ENCODE data around the gene ZNF274.
"Not testable (repeated sequence)": the region's sequence is repeated elsewhere in the genome, so short reads cannot be mapped to it uniquely, and the experiment has no call there.

ZNF274 gene

DNA sequence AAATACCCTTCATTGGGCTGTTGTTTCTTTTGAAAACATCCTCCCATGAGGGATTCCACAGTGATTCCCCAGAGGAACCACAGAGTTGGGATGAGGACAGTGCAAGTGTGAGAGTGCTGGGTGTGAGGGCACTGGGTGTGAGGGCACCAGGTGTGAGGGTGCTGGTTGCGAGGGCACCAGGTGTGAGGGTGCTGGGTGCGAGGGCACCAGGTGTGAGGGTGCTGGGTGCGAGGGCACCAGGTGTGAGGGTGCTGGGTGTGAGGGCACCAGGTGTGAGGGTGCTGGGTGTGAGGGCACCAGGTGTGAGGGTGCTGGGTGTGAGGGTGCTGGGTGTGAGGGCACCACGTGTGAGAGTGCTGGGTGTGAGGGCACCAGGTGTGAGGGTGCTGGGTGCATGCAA, 75.4 kb downstream of the ZNF274 start:
- H3K4me1 ChIP-seq (ENCODE audit: control insufficient read depth, insufficient read depth, low read depth, low read length); H4K91ac ChIP-seq (ENCODE audit: low read length); H3K4me2 ChIP-seq (ENCODE audit: low read length, poor library complexity, severe bottlenecking); H2AFZ ChIP-seq (ENCODE audit: low read depth, low read length); H4K8ac ChIP-seq (ENCODE audit: low read length); H3K27me3 ChIP-seq (ENCODE audit: control insufficient read depth in 1 of 2, insufficient read depth in 1 of 2, low read length in 2 of 2); H3K18ac ChIP-seq (ENCODE audit: low read depth in 1 of 2, low read length in 2 of 2); H3K14ac ChIP-seq (ENCODE audit: low read length in 2 of 2); H3K4ac ChIP-seq (ENCODE audit: low read depth in 1 of 2, low read length in 2 of 2); H3K23ac ChIP-seq (ENCODE audit: low read length in 2 of 2); H2BK120ac ChIP-seq (ENCODE audit: low read depth, low read length); H2BK12ac ChIP-seq (ENCODE audit: low read length in 2 of 2); H2BK5ac ChIP-seq (ENCODE audit: low read depth, low read length, poor library complexity, severe bottlenecking); H2BK15ac ChIP-seq (ENCODE audit: low read depth, poor library complexity, severe bottlenecking); DNase-seq; H3K9ac ChIP-seq (ENCODE audit: low read length); H2AK5ac ChIP-seq (ENCODE audit: low read length, severe bottlenecking); H3K27ac ChIP-seq (ENCODE audit: low read length, poor library complexity, severe bottlenecking): not testable (repeated sequence)
- Histone ChIP-seq H3K79me1 (replicated peaks; ENCODE audit: low read length, poor library complexity, severe bottlenecking) (peaks cover 31% of the 10 kb centered on the region), H3K9me3 (ENCODE audit: control insufficient read depth, low read length) (peaks cover 98% of the 10 kb centered on the region), H3K4me3 (ENCODE audit: insufficient read depth in 1 of 2, low read depth in 1 of 2, low read length in 2 of 2) (peak overlapping the region in 1 of 2 experiments; percentile 66), H3K36me3 (ENCODE audit: control insufficient read depth in 1 of 2, insufficient read depth in 2 of 2, low read depth in 1 of 2, low read length in 2 of 2) (peaks cover 83 to 92% of the 10 kb centered on the region in 2 experiments)
- 88% methylated on average over 3 of the region's 4 CpGs for WGBS

DNA sequence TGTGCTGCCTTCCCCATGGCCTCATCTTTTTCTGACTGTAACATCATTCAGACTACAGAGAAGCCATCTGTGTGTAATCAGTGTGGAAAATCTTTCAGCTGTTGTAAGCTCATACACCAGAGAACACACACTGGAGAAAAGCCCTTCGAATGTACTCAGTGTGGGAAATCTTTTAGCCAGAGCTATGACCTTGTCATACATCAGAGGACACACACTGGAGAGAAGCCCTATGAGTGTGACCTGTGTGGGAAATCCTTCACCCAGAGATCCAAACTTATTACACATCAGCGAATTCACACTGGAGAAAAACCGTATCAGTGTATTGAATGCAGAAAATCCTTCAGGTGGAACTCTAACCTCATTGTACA, 78.7 kb downstream of the ZNF274 start:
- Histone ChIP-seq H4K91ac (ENCODE audit: low read length) (no peak overlapping the region), H3K36me3 (ENCODE audit: control insufficient read depth in 1 of 2, insufficient read depth in 2 of 2, low read depth in 1 of 2, low read length in 2 of 2) (peaks cover 81 to 86% of the 10 kb centered on the region in 2 experiments), H3K27ac (ENCODE audit: low read length, poor library complexity, severe bottlenecking) (no peak overlapping the region), H3K9me3 (ENCODE audit: control insufficient read depth, low read length) (peaks cover 100% of the 10 kb centered on the region), H2BK12ac (ENCODE audit: low read length in 2 of 2) (no peak overlapping the region), H3K4me1 (ENCODE audit: control insufficient read depth, insufficient read depth, low read depth, low read length) (no peaks in the 10 kb centered on the region), H3K27me3 (ENCODE audit: control insufficient read depth in 1 of 2, insufficient read depth in 1 of 2, low read length in 2 of 2) (no peaks in the 10 kb centered on the region), H3K4me3 (ENCODE audit: insufficient read depth in 1 of 2, low read depth in 1 of 2, low read length in 2 of 2) (peak overlapping the region in 1 of 2 experiments; percentile 63), H3K14ac (ENCODE audit: low read length in 2 of 2) (no peak overlapping the region), H3K9ac (ENCODE audit: low read length) (no peak overlapping the region), H2BK5ac (ENCODE audit: low read depth, low read length, poor library complexity, severe bottlenecking) (no peak overlapping the region), H3K18ac (ENCODE audit: low read depth in 1 of 2, low read length in 2 of 2) (no peak overlapping the region), H2BK15ac (ENCODE audit: low read depth, poor library complexity, severe bottlenecking) (no peak overlapping the region), H2AK5ac (ENCODE audit: low read length, severe bottlenecking) (no peak overlapping the region), H2BK120ac (ENCODE audit: low read depth, low read length) (no peak overlapping the region), H3K79me1 (replicated peaks; ENCODE audit: low read length, poor library complexity, severe bottlenecking) (peaks cover 26% of the 10 kb centered on the region), H3K4ac (ENCODE audit: low read depth in 1 of 2, low read length in 2 of 2) (no peak overlapping the region), H3K23ac (ENCODE audit: low read length in 2 of 2) (no peak overlapping the region), H2AFZ (ENCODE audit: low read depth, low read length) (no peak overlapping the region), H3K4me2 (ENCODE audit: low read length, poor library complexity, severe bottlenecking) (no peak overlapping the region), H4K8ac (ENCODE audit: low read length) (no peak overlapping the region)
- DNase-seq = no peak
- WGBS = 96% methylated on average over 3 of the region's 3 CpGs

DNA sequence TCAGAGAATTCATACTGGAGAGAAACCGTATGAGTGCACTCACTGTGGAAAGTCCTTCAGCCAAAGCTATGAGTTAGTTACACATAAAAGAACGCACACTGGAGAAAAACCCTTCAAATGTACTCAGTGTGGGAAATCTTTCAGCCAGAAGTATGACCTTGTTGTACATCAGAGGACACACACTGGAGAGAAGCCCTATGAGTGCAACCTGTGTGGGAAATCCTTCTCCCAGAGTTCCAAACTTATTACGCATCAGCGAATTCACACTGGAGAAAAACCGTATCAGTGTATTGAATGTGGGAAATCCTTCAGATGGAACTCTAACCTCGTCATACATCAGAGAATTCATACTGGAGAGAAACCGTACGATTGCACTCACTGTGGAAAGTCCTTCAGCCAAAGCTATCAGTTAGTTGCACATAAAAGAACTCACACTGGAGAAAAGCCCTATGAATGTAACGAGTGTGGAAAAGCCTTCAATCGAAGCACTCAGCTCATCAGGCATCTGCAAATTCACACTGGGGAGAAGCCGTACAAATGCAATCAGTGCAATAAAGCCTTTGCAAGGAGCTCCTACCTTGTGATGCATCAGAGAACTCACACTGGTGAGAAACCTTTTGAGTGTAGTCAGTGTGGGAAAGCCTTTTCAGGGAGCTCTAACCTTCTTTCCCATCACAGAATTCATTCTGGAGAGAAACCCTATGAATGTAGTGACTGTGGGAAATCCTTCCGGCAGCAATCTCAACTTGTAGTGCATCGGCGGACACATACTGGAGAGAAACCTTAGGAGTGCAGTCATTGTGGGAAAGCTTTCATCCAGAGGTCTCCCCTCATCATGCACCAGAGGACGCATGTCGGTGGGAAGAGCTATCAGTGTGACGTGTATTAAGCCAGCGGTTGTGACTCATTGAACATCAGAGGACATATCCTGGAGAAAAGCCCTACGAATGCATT, 79.4 kb downstream of the ZNF274 start:
- WGBS = 96% methylated on average over 19 of the region's 19 CpGs
- H3K4me1 ChIP-seq (ENCODE audit: control insufficient read depth, insufficient read depth, low read depth, low read length) = no peaks in the 10 kb centered on the region
- no peak overlapping the region for H2BK120ac ChIP-seq (ENCODE audit: low read depth, low read length)

DNA sequence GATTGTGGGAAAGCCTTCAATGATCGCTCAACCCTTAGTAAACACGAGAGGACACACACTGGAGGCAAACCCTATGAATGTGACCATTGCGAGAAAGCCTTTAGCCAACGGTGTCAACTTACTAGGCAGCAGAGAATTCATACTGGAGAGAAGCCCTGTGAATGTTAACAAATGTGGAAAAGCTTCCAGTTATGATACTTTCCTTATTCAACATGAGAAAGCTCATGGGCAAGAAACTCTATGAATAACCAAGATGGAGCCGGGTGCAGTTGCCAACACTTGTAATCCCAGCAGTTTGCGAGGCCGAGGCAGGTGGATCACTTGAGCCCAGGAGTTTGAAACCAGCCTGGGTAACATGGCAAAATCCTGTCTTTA, 80.0 kb downstream of the ZNF274 start:
- no peaks in the 10 kb centered on the region for H3K4me1 ChIP-seq (ENCODE audit: control insufficient read depth, insufficient read depth, low read depth, low read length)
- H4K91ac ChIP-seq (ENCODE audit: low read length) = no peak overlapping the region
- peaks cover 21% of the 10 kb centered on the region for H3K79me1 ChIP-seq (replicated peaks; ENCODE audit: low read length, poor library complexity, severe bottlenecking)
- H3K18ac ChIP-seq (ENCODE audit: low read depth in 1 of 2, low read length in 2 of 2) = no peak overlapping the region
- H2BK120ac ChIP-seq (ENCODE audit: low read depth, low read length) = no peak overlapping the region
- no peak overlapping the region for H2AFZ ChIP-seq (ENCODE audit: low read depth, low read length)
- H3K27me3 ChIP-seq (ENCODE audit: control insufficient read depth in 1 of 2, insufficient read depth in 1 of 2, low read length in 2 of 2) = no peaks in the 10 kb centered on the region
- H2BK5ac ChIP-seq (ENCODE audit: low read depth, low read length, poor library complexity, severe bottlenecking) = no peak overlapping the region
- H3K4ac ChIP-seq (ENCODE audit: low read depth in 1 of 2, low read length in 2 of 2) = no peak overlapping the region
- no peak overlapping the region for H3K4me2 ChIP-seq (ENCODE audit: low read length, poor library complexity, severe bottlenecking)
- H3K9me3 ChIP-seq (ENCODE audit: control insufficient read depth, low read length) = peaks cover 95% of the 10 kb centered on the region
- peak overlapping the region in 1 of 2 experiments; percentile 63 for H3K4me3 ChIP-seq (ENCODE audit: insufficient read depth in 1 of 2, low read depth in 1 of 2, low read length in 2 of 2)
- H3K9ac ChIP-seq (ENCODE audit: low read length) = no peak overlapping the region
- no peak overlapping the region for H3K14ac ChIP-seq (ENCODE audit: low read length in 2 of 2)
- no peak for DNase-seq
- H2AK5ac ChIP-seq (ENCODE audit: low read length, severe bottlenecking) = no peak overlapping the region
- no peak overlapping the region for H2BK15ac ChIP-seq (ENCODE audit: low read depth, poor library complexity, severe bottlenecking)
- H3K23ac ChIP-seq (ENCODE audit: low read length in 2 of 2) = no peak overlapping the region
- WGBS = 97% methylated on average over 7 of the region's 7 CpGs
- H4K8ac ChIP-seq (ENCODE audit: low read length) = no peak overlapping the region
- H3K36me3 ChIP-seq (ENCODE audit: control insufficient read depth in 1 of 2, insufficient read depth in 2 of 2, low read depth in 1 of 2, low read length in 2 of 2) = peaks cover 74 to 77% of the 10 kb centered on the region in 2 experiments
- H2BK12ac ChIP-seq (ENCODE audit: low read length in 2 of 2) = no peak overlapping the region
- no peak overlapping the region for H3K27ac ChIP-seq (ENCODE audit: low read length, poor library complexity, severe bottlenecking)

More for the DNA sequence above, 79.4 kb downstream of the ZNF274 start:
- no peak overlapping the region for H3K4ac ChIP-seq (ENCODE audit: low read depth in 1 of 2, low read length in 2 of 2)
- no peak overlapping the region for H2BK15ac ChIP-seq (ENCODE audit: low read depth, poor library complexity, severe bottlenecking)
- H3K79me1 ChIP-seq (replicated peaks; ENCODE audit: low read length, poor library complexity, severe bottlenecking) = peaks cover 26% of the 10 kb centered on the region
- no peak overlapping the region for H2AFZ ChIP-seq (ENCODE audit: low read depth, low read length)
- H3K27ac ChIP-seq (ENCODE audit: low read length, poor library complexity, severe bottlenecking) = no peak overlapping the region
- no peak overlapping the region for H3K4me2 ChIP-seq (ENCODE audit: low read length, poor library complexity, severe bottlenecking)
- no peaks in the 10 kb centered on the region for H3K27me3 ChIP-seq (ENCODE audit: control insufficient read depth in 1 of 2, insufficient read depth in 1 of 2, low read length in 2 of 2)
- H4K91ac ChIP-seq (ENCODE audit: low read length) = no peak overlapping the region
- no peak overlapping the region for H3K9ac ChIP-seq (ENCODE audit: low read length)
- H3K14ac ChIP-seq (ENCODE audit: low read length in 2 of 2) = no peak overlapping the region
- no peak overlapping the region for H3K18ac ChIP-seq (ENCODE audit: low read depth in 1 of 2, low read length in 2 of 2)
- H3K9me3 ChIP-seq (ENCODE audit: control insufficient read depth, low read length) = peaks cover 100% of the 10 kb centered on the region
- H4K8ac ChIP-seq (ENCODE audit: low read length) = no peak overlapping the region
- H2BK12ac ChIP-seq (ENCODE audit: low read length in 2 of 2) = no peak overlapping the region
- peak overlapping the region in 1 of 2 experiments; percentile 63 for H3K4me3 ChIP-seq (ENCODE audit: insufficient read depth in 1 of 2, low read depth in 1 of 2, low read length in 2 of 2)
- H3K36me3 ChIP-seq (ENCODE audit: control insufficient read depth in 1 of 2, insufficient read depth in 2 of 2, low read depth in 1 of 2, low read length in 2 of 2) = peaks cover 81 to 82% of the 10 kb centered on the region in 2 experiments
- DNase-seq = peak; percentile 30
- no peak overlapping the region for H3K23ac ChIP-seq (ENCODE audit: low read length in 2 of 2)
- H2AK5ac ChIP-seq (ENCODE audit: low read length, severe bottlenecking) = no peak overlapping the region
- no peak overlapping the region for H2BK5ac ChIP-seq (ENCODE audit: low read depth, low read length, poor library complexity, severe bottlenecking)

Measured in mesenchymal stem cell (in vitro differentiated cells and primary cell).